Glutamatergic neuron (in vitro differentiated cells): ENCODE measurements around the gene ZNF175. TPM values are rescaled to one million over a fixed set of nuclear protein-coding genes. Genes with fewer than 3 reads are reported as not detected.

Experiments
- DNase-seq: peaks from one replicate; pipeline ENCODE4 v3.0.0; 2022
- H3K27ac Mint-ChIP-seq: one replicate; pipeline ENCODE4 v1.8.0; 2020; ENCODE audit warnings: mild to moderate bottlenecking, mixed read lengths, inconsistent platforms; ENCODE audit not compliant: unreplicated experiment
- H3K27me3 Mint-ChIP-seq: one replicate; pipeline ENCODE4 v1.8.0; 2020; ENCODE audit warnings: mild to moderate bottlenecking, moderate library complexity, mixed read lengths, inconsistent platforms; ENCODE audit not compliant: unreplicated experiment
- H3K36me3 Mint-ChIP-seq: one replicate; pipeline ENCODE4 v1.8.0; 2020; ENCODE audit warnings: mild to moderate bottlenecking, mixed read lengths, inconsistent platforms; ENCODE audit not compliant: unreplicated experiment
- H3K4me1 Mint-ChIP-seq: one replicate; pipeline ENCODE4 v1.8.0; 2020; ENCODE audit warnings: mild to moderate bottlenecking, low read depth, mixed read lengths, inconsistent platforms; ENCODE audit not compliant: unreplicated experiment
- H3K4me3 Mint-ChIP-seq: one replicate; pipeline ENCODE4 v1.8.0; 2020; ENCODE audit warnings: mild to moderate bottlenecking, mixed read lengths, inconsistent platforms; ENCODE audit not compliant: unreplicated experiment
- H3K9me3 Mint-ChIP-seq: one replicate; pipeline ENCODE4 v1.8.0; 2020; ENCODE audit warnings: mild to moderate bottlenecking, moderate library complexity, mixed read lengths, inconsistent platforms; ENCODE audit not compliant: unreplicated experiment
- total RNA-seq: library from RNA; stranded (reverse); fragmentation: NEBNext Ultra II Directional; extraction: Animal tissue kit (Norgen Biotek cat#: 25700); gene quantifications from one replicate; pipeline ENCODE4 v1.2.1, GENCODE V29; 2021; ENCODE audit not compliant: unreplicated experiment
- TF ChIP-seq, protein P1 (sequence below): fragments of 200-600 bp; sonication (generic); IDR thresholded peaks from one replicate; pipeline ENCODE4 v1.5.0; 2021; ENCODE audit not compliant: partially characterized antibody, unreplicated experiment

The ZNF175 gene
- total RNA-seq, 1 donor from 2014 or later = 12.4 TPM

DNA sequence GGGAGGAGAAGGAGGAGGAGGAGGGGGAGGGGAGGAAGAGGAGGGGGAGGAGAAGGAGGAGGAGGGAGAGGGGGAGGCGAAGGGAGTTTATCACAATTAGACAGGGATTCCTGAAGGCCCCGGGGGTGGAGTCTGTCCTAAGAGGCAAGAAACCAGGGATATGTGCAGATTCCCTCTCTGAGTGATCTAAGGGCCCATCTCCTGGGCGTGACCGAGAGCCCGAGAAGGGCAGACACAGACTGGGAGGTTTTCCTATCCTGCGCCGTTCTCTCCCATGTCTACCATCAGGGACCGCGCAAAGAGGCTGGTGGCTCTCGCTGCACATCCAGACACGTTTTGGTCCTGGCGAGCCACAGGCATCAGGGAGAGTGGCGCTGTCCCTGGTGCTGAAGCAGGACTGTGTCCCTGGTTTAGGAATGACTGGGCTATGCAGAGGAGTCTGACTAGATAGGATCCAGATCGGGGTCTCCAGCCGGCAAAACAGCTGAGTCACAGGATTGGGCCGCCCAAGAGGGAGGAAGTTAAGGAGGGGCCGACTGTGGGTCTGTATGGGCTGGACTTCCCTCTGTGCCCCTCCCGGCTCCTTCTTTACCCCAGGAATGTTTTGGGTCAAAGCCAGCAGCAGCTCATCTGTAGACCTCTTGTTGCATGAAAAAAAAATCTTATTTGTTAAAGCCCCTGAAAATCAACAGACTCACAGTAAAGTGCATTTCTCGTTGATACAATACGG, 17.9 kb upstream of the ZNF175 start:
- DNase-seq = peak; percentile 37
- peaks cover 6% of the 10 kb centered on the region for H3K27me3 Mint-ChIP-seq
- H3K27ac Mint-ChIP-seq = peak overlapping the region; percentile 64
- H3K4me1 Mint-ChIP-seq = no peaks in the 10 kb centered on the region
- H3K9me3 Mint-ChIP-seq = peaks cover 5% of the 10 kb centered on the region
- no peaks in the 10 kb centered on the region for H3K36me3 Mint-ChIP-seq
- H3K4me3 Mint-ChIP-seq = peak overlapping the region; percentile 89
- TF ChIP-seq, protein P1, sequence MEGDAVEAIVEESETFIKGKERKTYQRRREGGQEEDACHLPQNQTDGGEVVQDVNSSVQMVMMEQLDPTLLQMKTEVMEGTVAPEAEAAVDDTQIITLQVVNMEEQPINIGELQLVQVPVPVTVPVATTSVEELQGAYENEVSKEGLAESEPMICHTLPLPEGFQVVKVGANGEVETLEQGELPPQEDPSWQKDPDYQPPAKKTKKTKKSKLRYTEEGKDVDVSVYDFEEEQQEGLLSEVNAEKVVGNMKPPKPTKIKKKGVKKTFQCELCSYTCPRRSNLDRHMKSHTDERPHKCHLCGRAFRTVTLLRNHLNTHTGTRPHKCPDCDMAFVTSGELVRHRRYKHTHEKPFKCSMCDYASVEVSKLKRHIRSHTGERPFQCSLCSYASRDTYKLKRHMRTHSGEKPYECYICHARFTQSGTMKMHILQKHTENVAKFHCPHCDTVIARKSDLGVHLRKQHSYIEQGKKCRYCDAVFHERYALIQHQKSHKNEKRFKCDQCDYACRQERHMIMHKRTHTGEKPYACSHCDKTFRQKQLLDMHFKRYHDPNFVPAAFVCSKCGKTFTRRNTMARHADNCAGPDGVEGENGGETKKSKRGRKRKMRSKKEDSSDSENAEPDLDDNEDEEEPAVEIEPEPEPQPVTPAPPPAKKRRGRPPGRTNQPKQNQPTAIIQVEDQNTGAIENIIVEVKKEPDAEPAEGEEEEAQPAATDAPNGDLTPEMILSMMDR = no peak

GRCh38 chr19:51559240-51559639, 11.8 kb upstream of the ZNF175 start:
- peaks cover 2% of the 10 kb centered on the region for H3K9me3 Mint-ChIP-seq
- TF ChIP-seq, protein P1 = no peak
- no peak overlapping the region for H3K4me3 Mint-ChIP-seq

DNA sequence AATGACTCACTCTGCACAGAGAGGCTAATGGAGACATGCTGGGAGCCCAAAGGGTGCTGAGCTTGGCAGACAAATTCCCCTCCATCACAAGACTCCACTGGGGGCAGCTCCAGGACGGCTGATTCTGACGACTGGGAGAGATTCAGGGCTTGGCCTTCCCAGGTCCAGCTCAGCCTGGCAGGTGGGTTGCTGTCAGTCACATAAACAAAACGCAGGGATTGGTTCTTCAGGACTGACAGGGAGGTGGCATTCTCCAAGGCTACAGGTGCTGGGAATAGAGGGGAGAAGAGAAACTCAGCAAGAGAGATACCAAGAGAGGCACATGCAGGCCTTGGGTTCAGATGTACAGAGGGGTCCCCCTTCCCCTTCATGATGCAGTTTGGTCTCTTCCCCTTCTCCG, 10.7 kb upstream of the ZNF175 start:
- H3K9me3 Mint-ChIP-seq = peaks cover 2% of the 10 kb centered on the region
- DNase-seq = no peak
- no peaks in the 10 kb centered on the region for H3K36me3 Mint-ChIP-seq
- H3K27me3 Mint-ChIP-seq = no peaks in the 10 kb centered on the region
- TF ChIP-seq, protein P1 = no peak
- no peaks in the 10 kb centered on the region for H3K4me1 Mint-ChIP-seq
- no peak overlapping the region for H3K27ac Mint-ChIP-seq
- no peak overlapping the region for H3K4me3 Mint-ChIP-seq

More at GRCh38 chr19:51559240-51559639, 11.8 kb upstream of the ZNF175 start:
- Mint-ChIP-seq H3K27me3 (no peaks in the 10 kb centered on the region), H3K36me3 (no peaks in the 10 kb centered on the region), H3K4me1 (no peaks in the 10 kb centered on the region), H3K27ac (no peak overlapping the region)
- no peak for DNase-seq

GRCh38 chr19:51564791-51565190, 6.3 kb upstream of the ZNF175 start:
- no peaks in the 10 kb centered on the region for H3K4me1 Mint-ChIP-seq
- TF ChIP-seq, protein P1 = no peak
- DNase-seq = no peak
- peaks cover 2% of the 10 kb centered on the region for H3K27me3 Mint-ChIP-seq
- H3K36me3 Mint-ChIP-seq = no peaks in the 10 kb centered on the region
- peaks cover 2% of the 10 kb centered on the region for H3K9me3 Mint-ChIP-seq
- H3K4me3 Mint-ChIP-seq = no peak overlapping the region
- H3K27ac Mint-ChIP-seq = no peak overlapping the region

GRCh38 chr19:51565583-51565982, 5.5 kb upstream of the ZNF175 start:
- no peaks in the 10 kb centered on the region for H3K4me1 Mint-ChIP-seq
- H3K27ac Mint-ChIP-seq = no peak overlapping the region

More at GRCh38 chr19:51565583-51565982, 5.5 kb upstream of the ZNF175 start:
- Mint-ChIP-seq H3K36me3 (no peaks in the 10 kb centered on the region), H3K27me3 (peaks cover 5% of the 10 kb centered on the region), H3K9me3 (peaks cover 2% of the 10 kb centered on the region), H3K4me3 (no peak overlapping the region)
- TF ChIP-seq, protein P1 = no peak
- DNase-seq = no peak
